Stimulated activated CD4-positive, alpha-beta T cell treated with anti-CD3 and anti-CD28 coated beads, Interleukin-2, amount 100 ng/mL, for 48 hours (primary cell): ENCODE data around the gene GNL2.
"Not testable (repeated sequence)": the region's sequence is repeated elsewhere in the genome, so short reads cannot be mapped to it uniquely, and the experiment has no call there.

Experiments used
- DNase-seq, 2 donors: peaks; one replicate each; pipeline ENCODE4 v3.0.0-alpha.2; 2020

GNL2 gene

DNA sequence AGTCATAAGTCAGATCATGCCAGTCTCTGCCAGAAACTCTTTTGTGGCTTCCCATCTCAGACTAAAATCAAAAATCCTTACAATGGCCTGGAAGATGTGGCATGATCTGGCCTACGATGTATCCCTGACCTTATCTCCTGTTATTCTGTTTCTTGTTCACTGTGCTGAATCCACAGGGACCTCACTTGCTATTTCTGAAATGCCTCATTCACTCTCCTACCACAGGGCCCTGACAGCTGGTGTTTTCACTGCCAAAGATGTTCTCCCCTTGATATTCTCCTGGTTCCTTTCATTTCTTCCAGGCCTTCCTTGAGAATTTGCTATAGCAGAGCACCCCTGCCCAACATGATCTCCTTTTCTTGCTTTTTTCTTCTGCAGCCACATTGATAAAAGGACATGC lies 37.3 kb downstream of the GNL2 start:
- no peak for DNase-seq

GRCh38 chr1:37557402-37557801 lies 38.3 kb downstream of the GNL2 start:
- DNase-seq = no peak

DNA sequence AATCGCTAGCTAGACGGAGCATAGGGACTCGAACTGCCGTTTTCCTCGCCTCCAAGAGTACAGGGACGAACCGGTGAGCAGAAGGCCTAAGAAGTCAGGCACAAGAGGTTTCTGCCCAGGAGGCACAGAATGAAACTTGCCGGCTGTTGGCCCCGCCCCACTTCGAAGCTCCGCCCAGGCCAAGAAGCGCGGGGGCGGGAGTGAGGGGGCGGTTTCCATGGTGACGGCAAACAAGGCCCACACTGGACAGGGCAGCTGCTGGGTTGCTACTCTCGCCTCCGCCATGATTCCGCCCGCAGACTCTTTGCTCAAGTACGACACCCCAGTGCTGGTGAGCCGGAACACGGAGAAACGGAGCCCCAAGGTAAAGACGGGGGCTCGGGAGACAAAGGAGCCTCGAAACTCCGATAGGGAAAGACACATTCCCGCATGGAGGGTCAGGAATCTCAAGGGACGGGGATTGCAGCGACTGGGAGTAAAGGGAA lies 39.0 kb downstream of the GNL2 start, which contains the start of gene DNALI1:
Gene DNALI1, plus strand, starts transcription at position 229 of the 485 bp plus-strand sequence. Its CDS starts 55 bp downstream, at position 284.
- DNase-seq = peak in 1 of 2 donors; percentile 42

GRCh38 chr1:37553927-37554808 lies 41.6 kb downstream of the GNL2 start, which contains the start of gene SNIP1:
SNIP1 (minus strand) TSS chr1:37554293; CDS start chr1:37554229, 64 bp downstream.
- peak; percentile 81 for DNase-seq

DNA sequence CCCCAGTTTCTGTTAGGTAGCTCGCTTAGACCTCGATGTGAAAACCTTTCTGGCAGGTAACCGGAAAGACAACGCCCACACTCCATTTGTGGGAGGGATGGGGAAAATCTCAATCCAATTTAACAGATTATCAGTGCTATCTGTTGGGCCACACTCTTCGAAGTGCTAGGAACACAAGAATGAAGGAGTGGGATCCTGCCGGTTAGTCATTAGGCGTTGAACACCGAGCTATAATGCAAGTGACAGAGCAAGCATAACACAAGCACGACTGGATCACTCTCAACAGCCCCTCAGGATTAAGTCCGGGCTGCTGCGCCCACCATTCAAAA lies 42.2 kb downstream of the GNL2 start:
- DNase-seq = no peak

DNA sequence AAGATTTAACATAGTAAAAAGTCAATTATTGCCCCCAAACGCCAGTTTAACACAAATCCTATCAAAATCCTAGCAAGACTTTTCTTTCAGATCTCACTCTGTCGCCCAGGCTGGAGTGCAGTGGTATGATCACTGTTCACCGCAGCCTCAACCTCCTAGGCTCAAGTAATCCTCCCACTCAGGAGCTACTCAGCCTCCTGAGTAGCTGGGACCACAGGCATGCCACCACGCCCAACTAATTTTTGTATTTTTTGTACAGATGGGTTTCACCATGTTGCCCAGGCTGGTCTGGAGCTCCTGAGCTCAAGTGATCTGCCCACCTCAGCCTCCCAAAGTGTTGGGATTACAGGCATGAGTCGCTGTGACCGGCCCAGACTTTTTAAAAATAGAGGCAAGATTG lies 46.4 kb downstream of the GNL2 start:
- no peak for DNase-seq

DNA sequence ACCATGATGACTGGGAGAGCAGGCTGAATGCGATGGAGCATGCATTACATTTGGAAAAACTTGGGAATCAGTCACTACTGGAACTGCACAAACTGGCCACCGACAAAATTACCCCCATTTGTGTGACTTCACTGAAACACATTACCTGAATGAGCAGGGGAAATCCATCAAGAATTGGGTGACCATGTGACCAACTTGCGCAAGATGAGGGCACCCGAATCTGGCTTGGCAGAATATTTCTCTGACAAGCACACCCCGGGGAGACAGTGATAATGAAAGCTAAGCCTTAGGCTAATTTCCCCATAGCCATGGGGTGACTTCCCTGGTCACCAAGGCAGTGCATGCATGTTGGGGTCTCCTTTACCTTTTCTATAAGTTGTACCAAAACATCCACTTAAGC lies 50.7 kb downstream of the GNL2 start:
- no peak for DNase-seq

DNA sequence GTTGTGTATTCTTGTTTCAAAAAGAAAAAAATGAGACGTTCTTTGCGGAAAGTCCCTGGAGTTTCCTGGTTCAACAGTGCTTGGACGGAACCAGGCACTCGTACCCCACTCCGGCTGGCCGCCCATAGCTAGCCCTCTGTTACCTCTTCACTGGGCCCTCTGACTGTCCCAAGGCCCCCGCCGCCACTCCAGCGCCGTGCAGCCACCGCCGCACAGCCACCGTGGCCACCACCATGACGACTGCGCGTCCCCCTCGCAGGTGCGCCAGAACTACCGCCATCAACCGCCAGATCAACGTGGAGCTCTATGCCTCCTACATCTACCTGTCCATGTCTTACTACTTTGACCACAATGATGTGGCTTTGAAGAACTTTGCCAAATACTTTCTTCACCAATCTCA lies 51.2 kb downstream of the GNL2 start:
- DNase-seq = no peak

- no peak for DNase-seq
Measured at GRCh38 chr1:37540036-37540785, 55.5 kb downstream of the GNL2 start.

GRCh38 chr1:37539154-37539553 lies 56.6 kb downstream of the GNL2 start:
- not testable (repeated sequence) for DNase-seq

GRCh38 chr1:37537378-37537777 lies 58.4 kb downstream of the GNL2 start:
- no peak for DNase-seq

DNA sequence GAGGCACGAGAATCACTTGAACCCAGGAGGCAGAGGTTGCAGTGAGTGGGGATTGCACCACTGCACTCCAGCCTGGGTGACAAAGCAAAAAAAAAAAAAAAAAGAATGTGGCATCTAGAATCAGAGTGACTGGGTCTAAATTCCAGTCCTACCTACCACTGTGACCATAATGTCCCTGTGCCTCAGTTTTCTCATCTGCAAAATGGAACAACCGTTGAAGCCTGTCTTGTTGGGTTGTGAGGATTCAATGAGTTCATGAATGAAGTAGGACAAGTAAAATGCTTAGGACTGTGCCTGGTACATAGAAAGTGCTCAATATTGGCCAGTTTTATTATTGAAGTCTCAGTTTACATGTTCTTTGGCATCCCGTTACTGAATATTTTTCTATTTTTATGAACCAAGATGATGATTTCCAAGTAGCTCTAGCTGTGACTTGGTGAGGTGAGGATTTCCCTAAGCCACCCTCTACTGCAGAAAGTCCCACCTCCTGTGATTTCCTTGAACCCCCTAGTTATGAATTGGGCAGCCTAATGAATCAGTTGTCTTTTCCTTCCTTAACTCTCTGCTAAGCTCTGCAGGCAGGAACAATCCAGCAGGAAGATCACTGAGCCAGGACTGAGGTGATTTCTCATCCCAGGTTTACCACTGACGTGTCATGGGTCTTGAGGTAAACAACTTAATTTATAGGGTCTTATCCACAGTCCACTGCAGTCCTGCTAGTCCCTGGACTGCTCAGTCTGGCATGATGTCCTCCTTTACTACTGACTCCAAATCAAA lies 62.2 kb downstream of the GNL2 start:
- no peak for DNase-seq

DNA sequence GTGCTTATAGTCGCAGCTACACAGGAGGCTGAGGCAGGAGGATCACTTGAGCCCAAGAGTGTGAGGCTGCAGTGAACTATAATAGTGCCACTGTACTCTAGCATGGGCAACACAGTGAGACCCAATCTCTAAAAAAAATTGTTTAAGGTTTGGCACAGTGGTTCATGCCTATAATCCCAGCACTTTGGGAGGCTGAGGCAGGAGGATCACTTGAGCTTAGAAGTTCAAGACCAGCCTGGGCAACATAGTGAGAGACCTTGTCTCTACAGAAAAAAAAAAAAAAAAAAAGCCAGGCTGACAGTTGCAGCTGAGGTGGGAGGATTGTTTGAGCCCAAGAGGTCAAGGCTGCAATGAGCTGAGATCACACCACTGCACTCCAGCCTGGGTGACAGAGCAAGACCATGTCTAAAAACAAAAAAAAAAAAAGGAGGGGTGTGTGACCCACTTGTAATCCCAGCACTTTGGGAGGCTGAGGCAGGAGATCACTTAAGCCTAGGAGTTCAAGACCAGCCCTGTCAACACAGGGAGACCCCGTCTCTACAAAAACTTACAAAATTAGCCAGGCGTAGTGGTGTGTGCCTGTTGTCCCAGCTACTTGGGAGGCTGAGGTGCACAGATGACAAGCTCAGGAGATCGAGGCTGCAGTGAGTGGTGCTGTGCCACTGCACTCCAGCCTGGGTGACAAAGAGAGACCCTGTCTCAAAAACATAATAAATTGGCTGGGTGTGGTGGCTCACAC lies 63.1 kb downstream of the GNL2 start:
- not testable (repeated sequence) for DNase-seq

DNA sequence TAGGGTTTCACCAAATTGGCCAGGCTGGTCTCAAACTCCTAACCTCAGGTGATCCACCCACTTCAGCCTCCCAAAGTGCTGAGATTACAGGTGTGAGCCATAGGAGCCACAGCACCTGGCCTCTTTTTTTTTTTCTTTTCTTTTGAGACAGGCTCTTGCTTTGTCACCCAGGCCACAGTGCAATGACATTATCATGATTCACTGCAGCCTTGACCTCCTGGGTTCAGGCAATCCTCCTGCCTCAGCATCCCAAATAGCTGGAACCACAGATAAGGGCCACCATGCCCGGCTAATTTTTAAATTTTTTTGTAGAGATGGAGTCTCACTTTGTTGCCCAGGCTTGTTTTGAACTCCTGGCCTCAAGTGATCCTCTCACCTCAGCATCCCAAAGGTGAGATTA lies 65.8 kb downstream of the GNL2 start:
- DNase-seq = not testable (repeated sequence)

- DNase-seq = no peak
Measured at GRCh38 chr1:37519613-37520012, 76.1 kb downstream of the GNL2 start.

- DNase-seq = peak; percentile 11 to 14
Measured at GRCh38 chr1:37518929-37519328, 76.8 kb downstream of the GNL2 start.

DNA sequence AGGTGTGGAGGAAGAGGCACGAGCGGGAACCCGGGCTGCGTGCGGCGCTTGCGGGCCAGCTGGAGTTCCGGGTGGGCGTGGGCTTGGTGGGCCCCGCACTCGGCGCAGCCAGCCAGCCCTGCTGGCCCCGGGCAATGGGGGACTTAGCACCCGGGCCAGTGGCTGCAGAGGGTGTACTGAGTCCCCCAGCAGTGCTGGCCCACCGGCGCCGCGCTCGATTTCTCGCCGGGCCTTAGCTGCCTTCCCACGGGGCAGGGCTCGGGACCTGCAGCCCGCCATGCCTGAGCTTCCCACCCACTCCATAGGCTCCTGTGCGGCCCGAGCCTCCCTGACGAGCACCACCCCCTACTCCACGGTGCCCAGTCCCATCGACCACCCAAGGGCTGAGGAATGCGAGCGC lies 77.5 kb downstream of the GNL2 start:
- not testable (repeated sequence) for DNase-seq

- no peak for DNase-seq
Measured at GRCh38 chr1:37517569-37517968, 78.2 kb downstream of the GNL2 start.
